A204.1 (cell line): ENCODE data around the gene FRZB.

Experiments
- FAIRE-seq: peaks from 2 replicates; lab custom pipeline; 2012; peaks lifted over from hg19 to GRCh38; lab: Jason Lieb, UNC

Gene FRZB

GRCh38 chr2:182784058-182784706 is 82.3 kb downstream of the FRZB start:
- FAIRE-seq: no peak
